ENCODE measurements around the gene AAGAB.

AAGAB gene

GRCh38 chr15:67244971-67245478, 9.4 kb downstream of the AAGAB start:
- no peak for DNase-seq (ENCODE audit: extremely low spot score)
- TF ChIP-seq PKNOX1 (IDR thresholded peaks at IDR 0.05) (no peak), L3MBTL2 (conservative IDR thresholded peaks at IDR 0.05) (no peak), BHLHE40 (IDR thresholded peaks at IDR 0.05; ENCODE audit: borderline replicate concordance) (no peak), LEF1 (IDR thresholded peaks at IDR 0.05; ENCODE audit: borderline replicate concordance) (no peak), TARDBP (IDR thresholded peaks at IDR 0.05) (no peak), FOXK2 (IDR thresholded peaks at IDR 0.05) (no peak), NFRKB (IDR thresholded peaks at IDR 0.05) (no peak), HDGF (IDR thresholded peaks at IDR 0.05; ENCODE audit: borderline replicate concordance) (no peak), SP1 (IDR thresholded peaks at IDR 0.05) (no peak), FOXA1 (IDR thresholded peaks at IDR 0.05) (no peak), ZNF384 (IDR thresholded peaks at IDR 0.05) (no peak), FOXM1 (IDR thresholded peaks at IDR 0.05; ENCODE audit: borderline replicate concordance) (no peak), CTBP1 (IDR thresholded peaks at IDR 0.05; ENCODE audit: borderline replicate concordance) (no peak)
- POLR2A ChIA-PET = no interaction called here
- CTCF ChIA-PET = no interaction called here

- POLR2A ChIA-PET = interaction anchor here (1.2 kb wide), 1 partner anchor 11 kb away, joined by 3 read pairs; the partner anchor contains the start of genes AAGAB and IQCH
- CTCF ChIA-PET = interaction anchor here (0.5 kb wide), 1 partner anchor 10 kb away, joined by 5 read pairs; no protein-coding TSS in a partner anchor
- TF ChIP-seq FOXA1 (IDR thresholded peaks at IDR 0.05) = no peak
- TF ChIP-seq LEF1 (IDR thresholded peaks at IDR 0.05; ENCODE audit: borderline replicate concordance) = no peak
- no peak for TF ChIP-seq CTBP1 (IDR thresholded peaks at IDR 0.05; ENCODE audit: borderline replicate concordance)
- no peak for TF ChIP-seq FOXK2 (IDR thresholded peaks at IDR 0.05)
- no peak for TF ChIP-seq ELF4 (IDR thresholded peaks at IDR 0.05)
- no peak for TF ChIP-seq PKNOX1 (IDR thresholded peaks at IDR 0.05)
- TF ChIP-seq FOXM1 (IDR thresholded peaks at IDR 0.05; ENCODE audit: borderline replicate concordance) = no peak
- no peak for TF ChIP-seq NFRKB (IDR thresholded peaks at IDR 0.05)
- no peak for TF ChIP-seq HDGF (IDR thresholded peaks at IDR 0.05; ENCODE audit: borderline replicate concordance)
- TF ChIP-seq SUZ12 (IDR thresholded peaks at IDR 0.05) = no peak
- no peak for TF ChIP-seq ZNF384 (IDR thresholded peaks at IDR 0.05)
- TF ChIP-seq TARDBP (IDR thresholded peaks at IDR 0.05) = no peak
- TF ChIP-seq L3MBTL2 (conservative IDR thresholded peaks at IDR 0.05) = no peak
- TF ChIP-seq SP1 (IDR thresholded peaks at IDR 0.05) = no peak
- TF ChIP-seq ARNT (IDR thresholded peaks at IDR 0.05) = no peak
- no peak for TF ChIP-seq BHLHE40 (IDR thresholded peaks at IDR 0.05; ENCODE audit: borderline replicate concordance)
- no peak for DNase-seq (ENCODE audit: extremely low spot score)
Observed at GRCh38 chr15:67242708-67243111, 11.8 kb downstream of the AAGAB start.

- TF ChIP-seq SP1 (IDR thresholded peaks at IDR 0.05) (no peak), ZNF384 (IDR thresholded peaks at IDR 0.05) (no peak), FOXK2 (IDR thresholded peaks at IDR 0.05) (no peak), FOXM1 (IDR thresholded peaks at IDR 0.05; ENCODE audit: borderline replicate concordance) (no peak), FOXA1 (IDR thresholded peaks at IDR 0.05) (no peak), CTBP1 (IDR thresholded peaks at IDR 0.05; ENCODE audit: borderline replicate concordance) (no peak), ELF4 (IDR thresholded peaks at IDR 0.05) (no peak), NFRKB (IDR thresholded peaks at IDR 0.05) (no peak), BHLHE40 (IDR thresholded peaks at IDR 0.05; ENCODE audit: borderline replicate concordance) (no peak), PKNOX1 (IDR thresholded peaks at IDR 0.05) (no peak), L3MBTL2 (conservative IDR thresholded peaks at IDR 0.05) (no peak)
- ChIA-PET CTCF (interaction anchor here (0.8 to 1.1 kb wide), 3 partner anchors 13 to 178 kb away, joined by 3 to 4 read pairs (median 4); no protein-coding TSS in a partner anchor), POLR2A (no interaction called here)
- no peak for DNase-seq (ENCODE audit: extremely low spot score)
Observed at GRCh38 chr15:67241132-67241855, 13.2 kb downstream of the AAGAB start.

- POLR2A ChIA-PET = interaction anchor here (1.2 kb wide), 1 partner anchor 177 kb away, joined by 4 read pairs; no protein-coding TSS in a partner anchor
- TF ChIP-seq SUZ12 (IDR thresholded peaks at IDR 0.05) (no peak), ELF4 (IDR thresholded peaks at IDR 0.05) (no peak), CTBP1 (IDR thresholded peaks at IDR 0.05; ENCODE audit: borderline replicate concordance) (no peak), L3MBTL2 (conservative IDR thresholded peaks at IDR 0.05) (no peak), FOXK2 (IDR thresholded peaks at IDR 0.05) (no peak)
- DNase-seq (ENCODE audit: extremely low spot score) = no peak
- CTCF ChIA-PET = interaction anchor here (0.6 to 1.5 kb wide), 6 partner anchors 14 to 294 kb away, joined by 3 to 4 read pairs (median 4); no protein-coding TSS in a partner anchor
Observed at GRCh38 chr15:67240235-67241131, 14.0 kb downstream of the AAGAB start.

GRCh38 chr15:67232591-67232990, 21.9 kb downstream of the AAGAB start:
- POLR2A ChIA-PET = no interaction called here
- TF ChIP-seq SP1 (IDR thresholded peaks at IDR 0.05) (no peak), LEF1 (IDR thresholded peaks at IDR 0.05; ENCODE audit: borderline replicate concordance) (no peak), PKNOX1 (IDR thresholded peaks at IDR 0.05) (no peak), SUZ12 (IDR thresholded peaks at IDR 0.05) (no peak), FOXM1 (IDR thresholded peaks at IDR 0.05; ENCODE audit: borderline replicate concordance) (no peak), HDGF (IDR thresholded peaks at IDR 0.05; ENCODE audit: borderline replicate concordance) (no peak), ZNF384 (IDR thresholded peaks at IDR 0.05) (no peak), FOXA1 (IDR thresholded peaks at IDR 0.05) (no peak), BHLHE40 (IDR thresholded peaks at IDR 0.05; ENCODE audit: borderline replicate concordance) (no peak), ARNT (IDR thresholded peaks at IDR 0.05) (no peak), L3MBTL2 (conservative IDR thresholded peaks at IDR 0.05) (no peak), FOXK2 (IDR thresholded peaks at IDR 0.05) (no peak), TARDBP (IDR thresholded peaks at IDR 0.05) (no peak), ELF4 (IDR thresholded peaks at IDR 0.05) (no peak)
- no peak for DNase-seq (ENCODE audit: extremely low spot score)
- CTCF ChIA-PET = interaction anchor here (0.6 kb wide), 1 partner anchor 10 kb away, joined by 5 read pairs; no protein-coding TSS in a partner anchor
